NCI-H748 treated with DMSO at 0.1 percent for 48 hours (cell line): ENCODE results near the gene LHPP.
"Not testable (repeated sequence)": the region's sequence is repeated elsewhere in the genome, so short reads cannot be mapped to it uniquely, and the experiment has no call there.

Source experiments
- DNase-seq: peaks from one replicate; lab custom pipeline; 2025; lab: John Stamatoyannopoulos, UW

LHPP gene

GRCh38 chr10:124573726-124574455, 112.3 kb downstream of the LHPP start:
- no peak for DNase-seq

GRCh38 chr10:124574456-124575070, 112.9 kb downstream of the LHPP start:
- DNase-seq, result no peak

- no peak for DNase-seq
These were observed 113.7 kb downstream of the LHPP start for GRCh38 chr10:124575107-124576035.

GRCh38 chr10:124576526-124577420, 115.2 kb downstream of the LHPP start:
- DNase-seq, result no peak

GRCh38 chr10:124577651-124578050, 116.0 kb downstream of the LHPP start:
- no peak for DNase-seq

- DNase-seq, result no peak
These were observed 116.8 kb downstream of the LHPP start for GRCh38 chr10:124578231-124579010.

GRCh38 chr10:124579011-124579399, 117.4 kb downstream of the LHPP start:
- DNase-seq, result no peak

- DNase-seq, result no peak
These were observed 124.5 kb downstream of the LHPP start for GRCh38 chr10:124586142-124586541.

- DNase-seq, result no peak
These were observed 126.2 kb downstream of the LHPP start for GRCh38 chr10:124587811-124588211.

- DNase-seq, result not testable (repeated sequence)
These were observed 126.7 kb downstream of the LHPP start for GRCh38 chr10:124588341-124588735.

- no peak for DNase-seq
These were observed 127.3 kb downstream of the LHPP start for GRCh38 chr10:124588736-124589490.

GRCh38 chr10:124589491-124590041, 127.9 kb downstream of the LHPP start:
- DNase-seq, result no peak

- no peak for DNase-seq
These were observed 128.8 kb downstream of the LHPP start for GRCh38 chr10:124590216-124591122.

GRCh38 chr10:124591123-124591495, 129.5 kb downstream of the LHPP start:
- DNase-seq, result no peak

- DNase-seq, result no peak
These were observed 130.5 kb downstream of the LHPP start for GRCh38 chr10:124592101-124592500.

- DNase-seq, result no peak
These were observed 131.3 kb downstream of the LHPP start for GRCh38 chr10:124592736-124593430.

- no peak for DNase-seq
These were observed 131.9 kb downstream of the LHPP start for GRCh38 chr10:124593431-124593985.

GRCh38 chr10:124594240-124594639, 132.6 kb downstream of the LHPP start:
- DNase-seq, result no peak
